GM18909 (cell line): ENCODE data around the gene LFNG.

ENCODE experiments used
- ATAC-seq: cut with Tn5 transposase; IDR thresholded peaks from one replicate; pipeline ENCODE4 v1.9.1; 2021; ENCODE audit warnings: mild to moderate bottlenecking; ENCODE audit not compliant: unreplicated experiment, poor library complexity

The LFNG gene

GRCh38 chr7:2514473-2515423, 4.8 kb upstream of the LFNG start:
- ATAC-seq, result no peak

- ATAC-seq, result no peak
Measured at GRCh38 chr7:2515424-2516193, 4.0 kb upstream of the LFNG start.

GRCh38 chr7:2516194-2516555, 3.4 kb upstream of the LFNG start:
- ATAC-seq, result no peak

- no peak for ATAC-seq
Measured at GRCh38 chr7:2517026-2517425, 2.5 kb upstream of the LFNG start.

GRCh38 chr7:2517678-2518507, 1.7 kb upstream of the LFNG start:
- no peak for ATAC-seq

- no peak for ATAC-seq
Measured at GRCh38 chr7:2518737-2519118, 846 bp upstream of the LFNG start.

GRCh38 chr7:2520131-2520760, 672 bp downstream of the LFNG start:
- peak; percentile 4 for ATAC-seq

- no peak for ATAC-seq
Measured at GRCh38 chr7:2520761-2521290, 1.3 kb downstream of the LFNG start.

- no peak for ATAC-seq
Measured at GRCh38 chr7:2521341-2521745, 1.8 kb downstream of the LFNG start.

- no peak for ATAC-seq
Measured at GRCh38 chr7:2521952-2522591, 2.5 kb downstream of the LFNG start.

- ATAC-seq, result no peak
Measured at GRCh38 chr7:2522780-2523433, 3.3 kb downstream of the LFNG start.

GRCh38 chr7:2523461-2523936, 3.9 kb downstream of the LFNG start:
- ATAC-seq, result no peak

GRCh38 chr7:2523941-2524807, 4.6 kb downstream of the LFNG start:
- ATAC-seq, result no peak

GRCh38 chr7:2524808-2525657, 5.5 kb downstream of the LFNG start:
- ATAC-seq, result no peak

- no peak for ATAC-seq
Measured at GRCh38 chr7:2525658-2526630, 6.4 kb downstream of the LFNG start.
